T-helper 1 cell treated with Interleukin-12 subunit alpha and Interleukin-12 subunit beta and Interleukin-4 antibody, amounts not matched to agents 30 μg/mL and 1 μg/mL, for 36 hours (primary cell): ENCODE data around the gene CSNK2B.

ENCODE experiments used
- H3K27ac Mint-ChIP-seq: one replicate; pipeline ENCODE4 v1.8.0; 2021; ENCODE audit warnings: mild to moderate bottlenecking, mixed read lengths
- H3K27me3 Mint-ChIP-seq: one replicate; pipeline ENCODE4 v1.8.0; 2021; ENCODE audit warnings: low read depth, mixed read lengths
- H3K36me3 Mint-ChIP-seq: one replicate; pipeline ENCODE4 v1.8.0; 2021; ENCODE audit warnings: low read depth, mixed read lengths
- H3K4me1 Mint-ChIP-seq: one replicate; pipeline ENCODE4 v1.8.0; 2021; ENCODE audit warnings: low read depth, mixed read lengths
- H3K4me3 Mint-ChIP-seq: one replicate; pipeline ENCODE4 v1.8.0; 2021; ENCODE audit warnings: mild to moderate bottlenecking, moderate library complexity, mixed read lengths
- H3K9me3 Mint-ChIP-seq: one replicate; pipeline ENCODE4 v1.8.0; 2021; ENCODE audit warnings: mixed read lengths

The CSNK2B gene

GRCh38 chr6:31651602-31652191 lies 14.2 kb upstream of the CSNK2B start:
- Mint-ChIP-seq H3K36me3 (peaks cover 40% of the 10 kb centered on the region), H3K4me1 (peaks cover 27% of the 10 kb centered on the region), H3K9me3 (no peaks in the 10 kb centered on the region), H3K27ac (peak overlapping the region; percentile 99), H3K4me3 (peak overlapping the region; percentile 98), H3K27me3 (no peaks in the 10 kb centered on the region)

GRCh38 chr6:31652925-31653724 lies 12.8 kb upstream of the CSNK2B start:
- peak overlapping the region; percentile 98 for H3K4me3 Mint-ChIP-seq
- no peaks in the 10 kb centered on the region for H3K9me3 Mint-ChIP-seq
- peaks cover 37% of the 10 kb centered on the region for H3K4me1 Mint-ChIP-seq
- peak overlapping the region; percentile 99 for H3K27ac Mint-ChIP-seq
- peaks cover 42% of the 10 kb centered on the region for H3K36me3 Mint-ChIP-seq
- H3K27me3 Mint-ChIP-seq = no peaks in the 10 kb centered on the region

DNA sequence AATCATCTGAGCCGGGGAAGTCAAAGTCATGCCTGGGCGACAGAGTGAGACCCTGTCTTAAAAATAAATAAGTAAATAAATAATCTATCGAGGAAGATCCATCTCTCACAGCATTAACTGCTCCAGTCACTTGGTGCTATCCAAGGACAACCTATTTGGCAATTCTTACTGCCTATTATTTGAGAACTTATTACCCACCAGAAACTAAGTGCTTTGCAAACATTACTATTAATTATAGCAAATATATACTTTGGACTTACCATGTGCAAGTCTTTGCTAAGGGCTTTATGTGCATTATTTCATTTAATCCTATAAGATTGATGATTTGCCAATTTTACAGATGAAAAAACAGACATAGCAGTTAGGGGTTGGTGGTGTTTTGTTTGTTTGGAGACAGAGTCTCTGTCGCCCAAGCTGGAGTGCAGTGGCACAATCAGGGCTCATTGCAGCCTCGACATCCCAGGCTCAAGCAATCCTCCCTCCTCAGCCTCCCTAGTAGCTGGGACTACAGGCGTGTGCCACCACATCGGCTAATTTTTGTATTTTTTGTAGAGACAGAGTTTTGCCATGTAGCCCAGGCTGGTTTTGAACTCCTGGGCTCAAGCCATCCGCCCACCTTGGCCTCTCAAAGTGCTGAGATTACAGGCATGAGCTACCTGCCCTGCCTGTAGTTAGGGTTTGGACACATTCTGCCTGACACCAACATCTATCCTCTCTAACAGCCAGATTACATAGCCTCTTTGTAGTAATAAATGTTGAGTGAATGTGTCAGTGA lies 11.1 kb upstream of the CSNK2B start:
- no peak overlapping the region for H3K4me3 Mint-ChIP-seq
- H3K4me1 Mint-ChIP-seq = peaks cover 46% of the 10 kb centered on the region
- H3K36me3 Mint-ChIP-seq = peaks cover 35% of the 10 kb centered on the region
- no peaks in the 10 kb centered on the region for H3K9me3 Mint-ChIP-seq
- H3K27ac Mint-ChIP-seq = no peak overlapping the region
- H3K27me3 Mint-ChIP-seq = no peaks in the 10 kb centered on the region

GRCh38 chr6:31655349-31656237 lies 10.3 kb upstream of the CSNK2B start, which contains the start of gene APOM:
Gene APOM (plus strand): TSS chr6:31655894. CDS start chr6:31655967, 73 bp downstream.
- H3K4me1 Mint-ChIP-seq = peaks cover 47% of the 10 kb centered on the region
- peak within 1 kb of the TSS; percentile 38 for H3K4me3 Mint-ChIP-seq
- no peaks in the 10 kb centered on the region for H3K27me3 Mint-ChIP-seq
- H3K36me3 Mint-ChIP-seq = peaks cover 39% of the 10 kb centered on the region
- H3K9me3 Mint-ChIP-seq = no peaks in the 10 kb centered on the region
- no peak within 1 kb of the TSS for H3K27ac Mint-ChIP-seq

DNA sequence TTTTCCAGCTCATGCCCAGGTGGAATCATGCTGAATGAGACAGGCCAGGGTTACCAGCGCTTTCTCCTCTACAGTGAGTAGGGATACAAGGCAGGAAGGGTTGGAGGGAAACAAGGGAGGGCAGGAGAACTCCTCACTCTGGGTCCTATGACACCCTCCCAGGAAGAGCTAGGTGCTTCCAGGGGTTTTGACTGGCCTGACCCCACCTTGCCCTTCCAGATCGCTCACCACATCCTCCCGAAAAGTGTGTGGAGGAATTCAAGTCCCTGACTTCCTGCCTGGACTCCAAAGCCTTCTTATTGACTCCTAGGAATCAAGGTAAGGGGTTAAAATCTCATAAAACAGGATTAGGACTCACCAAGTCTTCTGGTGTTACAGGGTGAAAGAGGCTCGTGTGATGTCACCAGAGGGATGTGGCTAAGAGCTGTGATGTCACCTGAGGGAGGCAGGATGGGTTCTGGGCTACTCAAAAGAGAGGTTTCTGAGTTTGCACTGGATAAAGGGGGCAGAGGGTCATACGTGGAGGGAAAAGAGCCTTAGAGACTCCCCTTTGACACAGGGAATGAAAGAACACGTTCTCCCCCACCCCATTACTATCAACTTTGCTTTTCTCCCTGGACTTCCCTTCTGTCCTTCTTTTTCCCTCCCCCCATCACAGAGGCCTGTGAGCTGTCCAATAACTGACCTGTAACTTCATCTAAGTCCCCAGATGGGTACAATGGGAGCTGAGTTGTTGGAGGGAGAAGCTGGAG lies 8.3 kb upstream of the CSNK2B start:
- Mint-ChIP-seq H3K4me1 (peaks cover 45% of the 10 kb centered on the region), H3K27ac (peak overlapping the region; percentile 67), H3K9me3 (no peaks in the 10 kb centered on the region), H3K4me3 (peak overlapping the region; percentile 76), H3K36me3 (peaks cover 42% of the 10 kb centered on the region), H3K27me3 (no peaks in the 10 kb centered on the region)

DNA sequence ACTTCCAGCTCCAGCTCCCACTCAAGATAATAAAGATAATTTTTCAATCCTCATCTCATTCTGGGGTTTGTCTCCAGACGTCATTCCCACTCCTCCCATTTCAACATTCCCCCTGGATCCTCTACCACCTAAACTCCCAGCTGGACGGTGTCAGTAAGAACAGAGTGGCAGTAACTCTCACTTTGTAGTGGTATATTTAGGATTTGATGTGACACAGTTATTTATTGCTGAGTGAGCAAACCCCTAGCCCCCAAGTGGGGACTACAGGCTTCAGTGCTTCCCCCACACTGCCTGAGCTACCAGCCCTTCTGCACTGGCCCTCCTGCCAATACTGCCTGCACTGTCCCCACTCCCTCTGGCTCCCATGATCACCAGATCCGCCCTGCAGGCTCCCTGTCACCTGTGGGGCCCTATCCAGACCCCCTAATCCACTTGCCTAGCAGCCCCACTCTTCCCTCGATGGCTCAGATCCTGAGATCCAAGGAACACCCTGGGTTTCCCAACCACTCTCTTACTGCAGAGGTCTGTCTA lies 7.7 kb upstream of the CSNK2B start:
- Mint-ChIP-seq H3K27me3 (no peaks in the 10 kb centered on the region), H3K36me3 (peaks cover 45% of the 10 kb centered on the region), H3K4me3 (peak overlapping the region; percentile 76), H3K27ac (peak overlapping the region; percentile 67), H3K4me1 (peaks cover 47% of the 10 kb centered on the region), H3K9me3 (no peaks in the 10 kb centered on the region)

DNA sequence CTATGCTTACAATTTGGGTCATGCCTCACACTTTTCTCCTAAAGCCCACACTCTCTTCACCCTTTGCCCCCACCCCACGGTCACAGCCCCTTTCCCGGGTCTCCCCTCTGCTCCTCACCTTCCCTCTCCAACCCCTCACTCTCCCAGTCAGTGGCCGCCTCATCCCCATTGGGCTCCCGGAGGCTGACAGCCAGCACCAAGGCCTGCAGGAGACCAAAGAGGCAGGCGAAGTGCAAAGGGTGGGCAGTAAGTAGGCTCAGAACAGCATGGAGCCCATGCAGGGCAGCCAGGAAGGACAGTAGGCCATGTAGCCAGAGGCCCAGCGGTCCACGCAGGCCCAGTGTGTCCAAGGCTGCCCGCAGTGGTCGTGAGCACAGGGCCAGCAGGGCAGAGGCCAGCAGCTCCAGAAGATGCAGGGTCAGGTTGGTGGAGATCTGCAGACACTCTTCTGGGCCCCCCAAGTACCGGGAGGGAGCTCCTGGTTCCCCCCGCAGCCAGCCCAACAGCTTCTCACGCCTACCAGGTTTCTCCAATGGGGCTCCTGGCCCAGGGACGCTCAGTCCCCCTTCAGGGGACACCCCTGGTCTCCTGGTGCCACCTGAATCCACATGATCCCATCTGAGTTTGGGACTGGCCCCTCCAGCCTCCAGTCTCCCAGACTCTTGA lies 6.8 kb upstream of the CSNK2B start:
- peak overlapping the region; percentile 88 for H3K27ac Mint-ChIP-seq
- H3K4me3 Mint-ChIP-seq = peak overlapping the region; percentile 93
- H3K4me1 Mint-ChIP-seq = peaks cover 55% of the 10 kb centered on the region
- H3K36me3 Mint-ChIP-seq = peaks cover 50% of the 10 kb centered on the region
- no peaks in the 10 kb centered on the region for H3K9me3 Mint-ChIP-seq
- H3K27me3 Mint-ChIP-seq = no peaks in the 10 kb centered on the region

DNA sequence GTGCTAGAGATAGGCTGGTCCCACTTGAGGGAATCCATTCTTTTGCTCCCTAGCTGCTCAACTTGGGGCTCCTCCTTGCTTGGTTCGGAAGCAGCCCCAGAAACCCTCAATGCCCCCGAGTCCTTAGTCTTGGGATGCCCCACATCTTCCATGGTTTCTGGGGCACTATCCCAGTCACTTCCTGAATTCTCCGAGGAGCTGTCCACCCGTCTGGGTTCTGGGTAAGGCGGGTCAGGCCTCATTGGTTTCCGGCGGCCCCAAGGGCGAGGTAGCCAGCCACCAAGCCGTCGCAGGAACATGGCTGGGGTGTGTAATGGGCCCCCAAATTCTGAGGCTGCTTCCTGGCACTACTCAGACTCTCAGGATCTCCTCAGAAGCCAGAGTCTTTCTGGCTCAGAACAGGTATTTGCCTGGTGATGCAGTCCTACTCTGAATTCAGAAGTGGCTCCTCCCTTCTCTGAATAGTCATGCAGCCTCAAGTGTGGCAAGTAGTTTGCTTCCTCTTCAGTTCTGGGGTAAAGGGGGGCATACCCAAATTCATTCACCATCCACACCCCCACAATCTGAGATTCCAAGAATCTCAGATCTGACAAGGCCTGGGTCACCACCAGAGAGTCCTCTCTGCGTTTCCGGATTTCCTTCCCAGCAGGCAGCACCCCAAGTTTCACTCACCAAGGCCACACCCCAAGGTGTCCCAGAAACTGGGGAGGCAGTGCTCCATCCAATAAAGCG lies 6.1 kb upstream of the CSNK2B start:
- H3K4me3 Mint-ChIP-seq = peak overlapping the region; percentile 93
- peaks cover 60% of the 10 kb centered on the region for H3K4me1 Mint-ChIP-seq
- H3K27me3 Mint-ChIP-seq = no peaks in the 10 kb centered on the region
- peak overlapping the region; percentile 88 for H3K27ac Mint-ChIP-seq
- H3K36me3 Mint-ChIP-seq = peaks cover 57% of the 10 kb centered on the region
- no peaks in the 10 kb centered on the region for H3K9me3 Mint-ChIP-seq

DNA sequence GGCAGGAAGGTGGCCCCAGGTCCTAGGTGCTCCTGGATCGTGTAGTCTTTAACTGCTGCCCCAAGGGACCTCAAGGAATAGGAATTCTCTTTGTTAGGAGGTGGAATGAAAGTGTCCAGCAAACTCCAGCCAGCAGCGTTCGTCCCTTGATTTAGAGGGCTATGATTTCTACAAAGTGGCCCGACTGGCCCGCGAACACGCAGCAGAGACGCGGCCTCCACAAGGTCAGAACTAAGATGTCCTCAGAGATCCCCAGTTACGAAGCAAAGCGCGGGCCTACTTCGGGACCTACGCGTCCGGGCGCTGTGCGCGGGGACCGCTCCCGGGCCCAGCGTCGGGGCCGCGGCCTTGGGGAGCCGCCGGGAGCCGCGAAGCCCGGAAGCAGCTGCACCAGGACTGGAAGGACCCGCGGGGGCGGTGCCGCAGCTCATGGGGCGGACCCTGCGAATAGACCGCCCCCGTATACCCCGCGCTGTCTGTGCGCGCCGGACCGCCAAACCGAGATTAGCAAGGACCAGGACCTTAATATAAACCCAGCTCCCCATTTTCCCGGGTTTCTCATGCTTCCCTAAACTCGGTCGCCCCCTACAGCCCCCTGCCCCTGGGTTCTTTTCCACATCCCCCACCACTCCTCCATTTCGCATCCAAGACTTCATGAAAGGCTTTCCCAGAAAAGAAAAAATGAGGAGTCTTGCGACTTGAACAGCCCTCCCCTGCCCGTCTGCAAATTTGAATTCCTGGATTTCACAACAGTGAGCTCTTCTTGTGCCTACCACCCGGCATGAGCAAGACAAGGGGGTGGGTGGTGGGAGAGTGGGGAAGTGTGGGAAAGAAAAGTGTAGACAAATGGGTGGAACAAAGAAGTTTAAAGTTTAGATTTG lies 5.3 kb upstream of the CSNK2B start, which contains the start of gene C6orf47:
C6orf47 (minus strand) TSS at position 398 of the 881 bp plus-strand sequence. CDS start 831 bp downstream, outside the sequence.
- Mint-ChIP-seq H3K4me1 (peaks cover 58% of the 10 kb centered on the region), H3K4me3 (peak within 1 kb of the TSS; percentile 93), H3K36me3 (peaks cover 55% of the 10 kb centered on the region), H3K27me3 (no peaks in the 10 kb centered on the region), H3K9me3 (no peaks in the 10 kb centered on the region), H3K27ac (peak within 1 kb of the TSS; percentile 88)

GRCh38 chr6:31661262-31662123 lies 4.4 kb upstream of the CSNK2B start:
- peak overlapping the region; percentile 93 for H3K4me3 Mint-ChIP-seq
- no peaks in the 10 kb centered on the region for H3K27me3 Mint-ChIP-seq
- peak overlapping the region; percentile 73 for H3K27ac Mint-ChIP-seq
- H3K4me1 Mint-ChIP-seq = peaks cover 60% of the 10 kb centered on the region
- H3K36me3 Mint-ChIP-seq = peaks cover 58% of the 10 kb centered on the region
- H3K9me3 Mint-ChIP-seq = no peaks in the 10 kb centered on the region
